ENCODE results near the gene KCNQ4.

The KCNQ4 gene

DNA sequence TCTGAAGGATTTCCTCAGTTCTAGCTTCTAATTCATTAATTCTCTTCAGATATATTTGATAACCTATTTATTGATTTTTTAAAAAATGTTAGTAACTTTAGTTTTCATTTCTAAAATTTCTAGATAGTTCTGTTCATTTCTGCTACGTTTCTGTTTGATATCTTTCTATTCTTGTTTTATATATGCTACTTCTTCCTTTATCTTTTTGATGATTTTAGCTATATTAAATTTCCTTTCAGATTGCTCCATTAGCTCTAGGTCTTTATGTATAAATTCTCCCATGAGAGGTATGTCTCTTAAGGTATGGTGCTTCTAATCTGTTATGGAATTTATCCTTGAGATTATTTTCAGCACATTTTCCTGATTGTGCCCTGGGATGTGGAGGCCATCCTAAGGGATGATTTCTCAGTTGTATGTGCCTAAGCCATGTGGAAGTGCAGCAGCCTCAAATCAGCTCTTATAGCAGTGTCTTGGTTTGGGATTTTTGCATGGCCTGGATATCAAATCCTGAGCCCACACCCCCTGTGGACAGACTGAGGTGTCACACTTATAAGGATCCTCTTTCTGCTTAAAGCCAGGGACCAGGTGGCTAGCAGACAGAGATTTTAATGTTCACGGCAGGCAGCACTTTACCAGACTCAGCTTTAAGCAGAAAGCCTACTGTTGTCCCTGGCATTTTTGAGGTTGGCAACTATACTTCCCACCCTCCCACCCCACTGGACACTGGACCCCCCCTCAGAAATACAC, 6.2 kb upstream of the KCNQ4 start:
- DNase-seq (ENCODE audit: low read depth) = no peak

- no peak for DNase-seq (ENCODE audit: low read depth)
Observed at GRCh38 chr1:40780678-40781607, 2.6 kb upstream of the KCNQ4 start.

- no peak for DNase-seq (ENCODE audit: low read depth)
Observed at GRCh38 chr1:40781608-40781971, 2.0 kb upstream of the KCNQ4 start.

DNA sequence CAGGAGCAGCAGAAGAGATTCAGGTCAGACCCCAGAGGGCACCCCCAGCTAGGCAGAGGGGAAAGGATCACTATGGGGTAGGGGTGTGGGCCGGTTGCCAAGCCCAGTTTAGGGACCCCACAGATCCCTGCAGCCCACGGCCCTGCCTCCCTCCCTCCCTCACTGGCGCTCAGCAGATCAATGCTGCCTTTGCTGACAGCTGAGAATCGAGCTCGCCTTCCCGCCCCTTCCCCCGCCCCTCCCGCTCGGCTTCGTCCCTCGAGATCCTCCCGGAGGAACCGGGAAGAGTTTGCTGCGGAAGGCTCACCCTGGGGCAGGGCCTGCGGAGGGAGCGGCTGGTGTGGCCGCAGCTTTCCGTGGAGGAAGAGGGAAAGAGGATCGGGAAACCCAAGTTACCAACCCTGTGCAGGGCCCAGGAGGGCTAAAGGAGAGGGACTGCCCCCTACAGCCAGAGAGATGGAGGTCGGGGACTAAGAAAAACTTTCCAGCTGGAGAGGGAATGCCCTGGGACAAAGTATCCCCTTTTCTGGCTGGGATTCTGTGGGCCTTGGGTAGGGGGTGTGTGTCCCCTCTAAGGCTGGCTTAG, 1.1 kb upstream of the KCNQ4 start:
- DNase-seq (ENCODE audit: low read depth) = no peak

- no peak for DNase-seq (ENCODE audit: low read depth)
Observed at GRCh38 chr1:40784141-40784770, 669 bp downstream of the KCNQ4 start.

DNA sequence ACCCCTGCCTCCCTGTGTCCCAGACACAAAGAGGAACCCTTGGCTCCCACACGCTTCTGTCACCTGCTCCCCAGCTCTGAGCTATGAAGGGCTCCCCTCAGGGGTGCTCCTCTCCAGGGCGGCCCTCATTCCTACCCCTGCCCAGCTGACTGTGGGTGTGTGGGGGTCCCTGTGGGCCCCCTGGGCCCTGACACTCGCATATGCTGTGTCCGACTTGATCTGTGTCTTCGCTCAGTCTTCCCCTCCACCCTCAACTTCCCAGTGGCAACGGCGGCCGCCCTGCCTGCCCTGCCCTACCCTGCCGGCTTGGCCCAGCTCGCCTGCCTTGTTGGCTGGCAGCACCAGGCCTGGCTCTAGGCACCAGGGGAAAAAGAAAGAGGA, 1.2 kb downstream of the KCNQ4 start:
- no peak for DNase-seq (ENCODE audit: low read depth)

GRCh38 chr1:40785446-40785845, 1.9 kb downstream of the KCNQ4 start:
- DNase-seq (ENCODE audit: low read depth) = no peak

DNA sequence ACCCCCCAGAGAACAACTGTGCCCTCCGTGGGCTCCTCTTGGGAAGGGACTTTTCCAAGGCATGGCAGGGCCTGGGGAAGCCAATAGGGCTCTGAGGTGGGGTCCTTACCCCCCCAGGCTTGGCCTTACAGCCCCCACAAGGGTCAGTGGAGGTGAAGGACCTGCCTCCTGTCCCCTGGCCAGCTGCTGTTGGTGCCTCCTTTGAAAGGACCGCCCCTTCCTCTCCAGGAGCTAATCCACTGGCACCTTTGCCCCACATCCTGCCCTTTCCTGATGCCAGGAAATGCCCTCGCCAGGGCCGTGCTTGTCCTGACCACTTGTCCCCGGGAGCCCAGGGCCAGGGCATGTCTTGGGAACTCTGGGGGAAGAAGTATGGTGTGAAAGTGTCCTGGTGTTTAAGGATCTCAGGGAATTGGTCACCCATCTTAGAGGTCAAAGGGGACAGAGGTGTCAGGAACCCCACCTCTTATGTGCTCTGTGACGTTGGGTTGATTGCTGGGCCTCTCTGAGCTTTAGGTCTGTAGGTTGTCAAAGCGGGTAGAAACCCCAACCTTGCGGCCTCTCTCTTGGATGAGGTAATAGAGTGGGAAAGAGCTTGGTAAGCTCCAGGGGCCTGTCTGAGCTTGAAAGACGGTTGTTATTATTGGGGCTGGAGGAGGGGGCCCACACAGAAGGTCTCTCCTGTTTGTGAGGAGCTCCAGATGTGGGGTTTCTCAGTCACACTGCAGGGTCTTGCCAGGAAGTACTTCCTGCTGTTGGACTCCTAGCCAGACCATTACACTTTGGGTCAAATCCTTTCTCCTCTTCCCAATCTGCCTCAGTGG, 2.8 kb downstream of the KCNQ4 start:
- DNase-seq (ENCODE audit: low read depth) = no peak

DNA sequence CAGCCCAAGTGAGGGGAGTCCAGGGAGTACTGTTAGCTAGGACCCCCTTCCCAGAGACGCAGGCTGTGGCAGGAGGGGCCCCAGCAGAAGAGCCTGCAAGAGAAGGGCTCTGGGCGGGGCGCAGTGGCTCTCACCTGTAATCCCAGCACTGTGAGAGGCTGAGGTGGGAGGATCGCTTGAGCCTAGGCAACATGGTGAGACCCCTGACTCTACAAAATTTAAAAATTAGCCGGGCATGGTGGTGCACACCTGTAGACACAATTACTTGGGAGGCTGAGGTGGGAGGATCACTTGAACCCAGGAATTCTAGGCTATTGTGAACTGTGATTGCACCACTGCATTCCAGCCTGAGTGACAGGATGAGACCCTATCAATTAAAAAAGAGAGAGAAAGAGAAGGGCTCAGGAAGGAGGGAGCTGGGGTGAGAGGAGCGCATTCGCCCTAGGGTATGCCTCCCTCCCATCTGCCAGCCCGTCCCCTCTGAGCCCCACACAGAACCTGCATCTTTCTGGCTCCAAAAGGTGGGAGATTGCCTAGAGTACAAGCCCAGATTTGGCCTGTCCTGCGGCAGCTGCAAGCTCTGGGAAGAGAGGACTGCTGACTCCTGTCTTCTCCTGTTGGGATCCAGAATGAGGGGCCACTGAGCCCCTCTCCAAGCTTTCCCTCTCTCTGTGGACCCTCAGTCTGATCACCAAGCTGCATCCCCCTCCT, 3.6 kb downstream of the KCNQ4 start:
- DNase-seq (ENCODE audit: low read depth) = no peak

DNA sequence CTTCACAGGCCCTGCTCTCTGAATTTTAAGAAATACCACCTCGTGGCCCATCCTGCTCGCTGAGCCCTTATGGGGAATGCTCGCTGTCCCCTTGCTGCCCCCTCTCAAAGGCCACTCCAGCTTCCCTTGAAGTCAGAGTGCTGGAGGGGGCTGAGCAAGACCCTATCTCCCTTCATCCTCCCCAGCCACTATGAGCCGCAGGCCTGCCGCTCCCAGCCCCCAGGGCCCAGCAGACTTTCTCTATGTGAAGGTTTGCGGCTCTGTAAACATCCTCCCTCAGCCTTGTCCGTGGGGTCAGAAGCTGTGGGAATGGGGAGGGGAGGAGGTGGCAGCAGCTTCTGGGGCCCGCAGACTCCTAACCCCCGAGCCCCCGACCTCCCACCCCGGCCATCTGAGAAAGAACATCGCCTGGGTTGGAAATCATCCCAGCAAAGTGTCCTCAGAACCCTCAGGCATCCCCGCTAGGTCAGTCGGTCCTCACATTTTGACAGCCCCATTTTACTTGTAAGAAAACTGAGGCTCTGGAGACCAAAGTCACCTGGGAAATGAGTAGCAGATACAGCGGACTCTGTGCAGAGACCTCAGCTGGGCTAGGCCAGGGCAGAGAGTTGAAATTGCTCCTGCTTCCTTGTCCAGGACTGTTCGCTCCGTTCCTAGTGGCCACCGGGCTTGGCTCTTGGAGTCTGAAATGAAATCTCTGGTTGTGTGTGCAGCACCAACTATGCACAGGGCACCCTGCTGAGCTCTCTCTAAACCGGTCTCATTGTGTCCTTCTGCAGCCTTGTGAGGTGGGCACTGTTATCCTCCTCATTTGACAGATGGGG, 4.4 kb downstream of the KCNQ4 start:
- DNase-seq (ENCODE audit: low read depth) = no peak

GRCh38 chr1:40788561-40789341, 5.2 kb downstream of the KCNQ4 start:
- no peak for DNase-seq (ENCODE audit: low read depth)

DNA sequence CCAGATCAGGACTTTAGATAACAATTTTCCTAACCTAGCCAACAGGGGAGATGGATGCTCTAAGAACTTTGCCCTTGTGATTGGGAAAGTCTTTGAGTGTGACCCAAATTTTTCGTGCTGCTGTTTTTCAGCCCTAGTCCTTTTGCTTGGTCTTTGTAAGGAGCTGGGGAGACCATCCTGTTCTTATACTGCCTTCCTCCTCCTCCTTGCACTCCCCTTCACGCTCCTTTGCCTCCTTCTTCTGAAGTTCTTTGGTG, 5.7 kb downstream of the KCNQ4 start:
- DNase-seq (ENCODE audit: low read depth) = no peak

- no peak for DNase-seq (ENCODE audit: low read depth)
Observed at GRCh38 chr1:40789661-40790430, 6.3 kb downstream of the KCNQ4 start.

GRCh38 chr1:40792036-40792435, 8.4 kb downstream of the KCNQ4 start:
- DNase-seq (ENCODE audit: low read depth) = no peak

- DNase-seq (ENCODE audit: low read depth) = no peak
Observed at GRCh38 chr1:40793617-40794016, 10.0 kb downstream of the KCNQ4 start.

- no peak for DNase-seq (ENCODE audit: low read depth)
Observed at GRCh38 chr1:40794048-40794447, 10.5 kb downstream of the KCNQ4 start.

- DNase-seq (ENCODE audit: low read depth) = no peak
Observed at GRCh38 chr1:40794974-40795715, 11.6 kb downstream of the KCNQ4 start.

All from stromal cell of bone marrow (primary cell).